Stimulated activated CD4-positive, alpha-beta T cell treated with anti-CD3 and anti-CD28 coated beads, Interleukin-15, amount 100 ng/mL, for 1 hour (primary cell): Measurements from ENCODE around the gene PLEKHB1.

Experiments
- DNase-seq, 2 donors: peaks; one replicate each; pipeline ENCODE4 v3.0.0-alpha.2; 2020; ENCODE audit warnings: low read depth in 1 of 2, low spot score in 1 of 2

PLEKHB1 gene

GRCh38 chr11:73648121-73648520, 1.7 kb downstream of the PLEKHB1 start:
- DNase-seq = no peak

DNA sequence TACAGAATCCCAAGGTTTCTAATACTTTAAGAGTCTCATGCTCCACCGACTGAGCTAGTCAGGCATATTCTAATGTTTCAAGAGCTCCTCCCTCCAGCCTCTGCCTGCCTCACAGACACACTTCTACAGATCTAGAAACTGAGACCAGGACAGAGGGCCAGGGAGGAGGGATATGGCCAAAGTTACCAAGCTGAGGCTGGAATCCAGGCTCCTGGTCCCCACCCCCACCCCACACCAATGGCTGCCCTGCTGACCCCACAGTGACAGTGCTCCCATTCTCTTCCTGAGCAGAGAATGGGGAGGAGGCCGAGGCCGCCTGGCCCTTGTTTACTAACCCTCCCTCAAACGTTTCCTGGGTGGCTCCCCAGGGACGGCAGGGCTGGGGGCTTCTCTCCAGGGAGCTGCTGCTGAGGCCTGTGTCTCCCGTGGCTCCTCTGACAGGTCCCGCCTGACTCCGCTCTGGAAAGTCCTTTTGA, 2.2 kb downstream of the PLEKHB1 start:
- no peak for DNase-seq

- no peak for DNase-seq
These were observed 2.8 kb downstream of the PLEKHB1 start for GRCh38 chr11:73649206-73649605.

- no peak for DNase-seq
These were observed 4.0 kb downstream of the PLEKHB1 start for GRCh38 chr11:73650400-73650799.

GRCh38 chr11:73651252-73651651, 4.9 kb downstream of the PLEKHB1 start:
- no peak for DNase-seq

- no peak for DNase-seq
These were observed 5.3 kb downstream of the PLEKHB1 start for GRCh38 chr11:73651661-73652045.

DNA sequence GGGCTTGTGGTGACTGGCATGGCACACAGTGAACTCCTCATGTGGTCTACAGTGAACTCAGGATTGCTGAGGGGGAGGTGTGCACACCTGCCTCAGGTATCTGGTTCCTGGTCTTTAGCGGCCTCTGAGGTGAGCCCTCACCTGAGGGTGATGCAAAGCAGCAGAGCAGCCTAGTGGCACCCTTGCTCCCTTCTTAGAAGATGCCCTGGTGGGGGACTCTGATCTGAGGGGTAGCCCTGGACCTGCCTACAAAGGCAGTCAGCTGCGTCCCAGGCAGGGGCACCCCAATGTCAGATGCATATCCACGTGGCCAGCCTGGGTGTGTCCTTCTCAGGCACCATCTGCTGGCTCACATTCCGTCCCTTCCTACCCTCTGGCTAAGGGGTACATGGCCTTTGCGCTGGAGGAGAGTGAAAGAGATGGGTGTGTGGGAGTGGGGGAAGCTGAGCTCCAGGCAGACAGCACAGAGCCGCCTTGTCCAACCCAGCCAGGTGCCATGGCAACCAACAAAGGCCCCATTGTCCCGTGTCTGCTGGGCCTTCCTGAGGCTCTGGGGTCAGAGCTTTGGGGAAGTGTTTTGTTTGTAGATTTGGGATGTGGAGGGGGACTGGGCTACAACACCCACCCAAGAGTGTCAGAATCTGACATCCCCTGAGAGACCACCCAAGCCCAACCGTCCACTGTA, 5.8 kb downstream of the PLEKHB1 start:
- DNase-seq = no peak

GRCh38 chr11:73652856-73653559, 6.6 kb downstream of the PLEKHB1 start:
- DNase-seq = no peak

DNA sequence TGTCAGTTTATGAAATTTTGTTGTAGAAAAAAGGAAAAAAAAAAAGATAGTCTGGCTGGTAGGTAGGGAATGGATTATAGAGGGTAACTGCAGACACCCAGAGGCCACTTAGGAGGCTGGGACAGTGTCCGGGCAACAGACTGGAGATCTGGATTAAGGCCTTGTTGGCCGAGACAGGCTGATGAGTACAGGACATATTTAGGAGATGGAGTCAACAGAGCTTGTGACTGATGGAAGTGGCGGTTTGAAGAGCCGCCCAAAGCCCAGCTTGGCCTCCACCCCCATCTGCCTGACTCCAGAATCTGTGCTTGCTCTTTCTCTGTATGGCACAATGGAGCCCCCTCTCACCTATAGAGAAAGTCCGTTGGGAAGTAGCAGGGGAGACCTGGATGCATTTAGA, 7.6 kb downstream of the PLEKHB1 start:
- DNase-seq = no peak

- no peak for DNase-seq
These were observed 8.2 kb downstream of the PLEKHB1 start for GRCh38 chr11:73654482-73655021.

GRCh38 chr11:73655686-73656085, 9.3 kb downstream of the PLEKHB1 start:
- no peak for DNase-seq

DNA sequence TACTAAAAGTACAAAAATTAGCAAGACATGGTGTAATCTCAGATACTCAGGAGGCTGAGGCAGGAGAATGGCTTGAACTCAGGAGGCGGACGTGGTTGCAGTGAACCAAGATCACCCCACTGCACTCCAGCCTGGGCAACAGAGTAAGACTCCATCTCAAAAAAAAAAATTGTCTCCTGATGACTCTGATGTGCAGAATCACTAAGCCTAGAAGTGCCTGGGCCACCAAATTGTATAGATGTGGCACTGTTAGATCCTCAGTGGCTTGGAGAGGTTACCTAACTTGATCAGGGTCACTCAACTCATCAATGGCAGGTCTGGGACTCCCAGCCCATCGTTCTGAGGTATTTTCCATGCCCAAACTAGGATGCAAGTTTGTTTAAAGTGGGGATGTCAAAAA, 10.6 kb downstream of the PLEKHB1 start:
- no peak for DNase-seq

- DNase-seq = no peak
These were observed 13.6 kb downstream of the PLEKHB1 start for GRCh38 chr11:73659961-73660360.

DNA sequence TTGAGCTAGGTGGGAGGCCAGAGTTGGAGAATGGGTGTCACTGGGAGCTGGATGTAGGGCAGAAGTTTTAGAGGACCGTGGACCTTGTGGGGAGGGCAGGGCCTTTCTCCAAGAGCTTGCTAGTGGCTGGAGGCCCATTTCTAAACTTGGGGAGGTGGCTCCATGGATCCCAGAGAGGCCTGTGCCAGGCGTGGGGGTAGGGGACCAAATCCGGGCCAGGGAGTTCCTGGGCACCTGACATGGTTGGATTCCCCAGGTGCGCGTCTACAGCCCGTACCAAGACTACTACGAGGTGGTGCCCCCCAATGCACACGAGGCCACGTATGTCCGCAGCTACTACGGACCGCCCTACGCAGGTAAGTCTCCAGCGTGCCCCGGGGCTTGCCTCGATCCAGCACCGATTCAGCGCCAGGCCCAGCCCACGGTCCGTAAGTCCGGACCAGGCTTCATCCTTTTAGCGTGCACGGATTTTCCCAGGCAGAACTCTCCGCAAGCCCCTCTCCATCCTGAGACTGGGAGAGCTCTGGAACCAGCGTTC, 14.2 kb downstream of the PLEKHB1 start:
- DNase-seq = no peak

GRCh38 chr11:73661035-73661628, 14.8 kb downstream of the PLEKHB1 start:
- DNase-seq = peak; percentile 67 to 85

- DNase-seq = no peak
These were observed 16.2 kb downstream of the PLEKHB1 start for GRCh38 chr11:73662445-73663157.

DNA sequence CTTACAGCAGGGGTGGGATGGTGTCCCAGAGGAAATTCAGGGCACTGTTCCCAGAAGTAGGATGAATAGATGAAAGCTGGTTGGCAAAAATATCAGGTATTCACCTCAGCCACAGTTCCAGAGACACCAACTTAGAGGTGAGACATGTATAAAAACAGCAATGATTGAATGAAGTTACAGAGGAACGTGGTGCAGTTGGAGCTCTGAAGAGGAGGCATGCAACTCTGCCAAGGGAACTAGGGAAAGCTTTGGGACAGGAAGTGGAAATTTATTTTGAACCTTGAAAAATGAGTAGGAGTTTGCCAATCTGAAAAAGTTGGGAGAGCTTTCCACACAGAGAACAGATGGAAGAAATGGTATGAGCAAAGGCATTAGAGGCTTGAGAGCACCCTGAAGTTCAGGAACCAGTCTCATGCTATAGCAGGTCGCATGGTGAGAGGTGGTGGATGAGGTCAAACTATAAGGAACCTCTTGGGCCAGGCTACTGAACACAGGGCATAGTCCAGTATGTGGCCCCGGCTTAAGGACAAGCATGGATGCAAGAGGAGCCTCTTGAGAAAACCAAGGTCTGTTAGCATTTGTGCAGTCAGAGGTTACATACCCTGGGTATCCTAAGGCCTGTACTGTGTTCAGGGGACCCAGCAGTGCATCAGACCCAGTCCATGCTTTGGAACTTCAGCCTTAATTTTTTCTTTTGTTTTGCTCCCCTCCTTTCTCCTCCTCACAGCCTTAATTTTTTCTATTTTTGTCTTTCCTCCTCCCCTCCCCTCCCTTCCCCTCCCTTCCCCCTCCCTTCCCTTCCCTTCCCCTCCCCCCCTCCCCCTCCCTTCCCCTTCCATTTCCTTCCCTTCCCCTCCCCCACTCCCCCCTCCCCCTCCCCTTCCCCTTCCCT, 17.5 kb downstream of the PLEKHB1 start:
- DNase-seq = no peak

- DNase-seq = no peak
These were observed 18.5 kb downstream of the PLEKHB1 start for GRCh38 chr11:73664877-73665276.

DNA sequence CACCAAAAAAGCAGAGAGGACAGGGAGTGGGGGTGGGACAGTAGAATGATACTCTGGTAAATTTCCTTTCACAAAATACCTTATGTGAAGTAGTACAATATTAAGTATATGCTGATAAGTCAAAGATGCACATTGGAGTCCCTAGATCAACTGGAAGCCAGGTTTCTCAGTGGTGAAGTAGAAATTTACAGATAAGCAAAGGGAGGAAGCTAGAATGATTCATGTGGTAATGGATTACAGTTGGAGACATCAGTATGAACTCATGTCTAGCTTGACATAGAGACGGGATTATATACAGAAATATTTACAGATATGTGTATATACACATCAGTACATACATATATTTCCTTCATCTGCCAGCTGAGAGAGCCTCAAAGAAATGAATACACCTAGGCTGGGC, 21.5 kb downstream of the PLEKHB1 start:
- no peak for DNase-seq

GRCh38 chr11:73670808-73671207, 24.4 kb downstream of the PLEKHB1 start:
- no peak for DNase-seq
